Measurements from ENCODE around the gene DUSP15.

DNA sequence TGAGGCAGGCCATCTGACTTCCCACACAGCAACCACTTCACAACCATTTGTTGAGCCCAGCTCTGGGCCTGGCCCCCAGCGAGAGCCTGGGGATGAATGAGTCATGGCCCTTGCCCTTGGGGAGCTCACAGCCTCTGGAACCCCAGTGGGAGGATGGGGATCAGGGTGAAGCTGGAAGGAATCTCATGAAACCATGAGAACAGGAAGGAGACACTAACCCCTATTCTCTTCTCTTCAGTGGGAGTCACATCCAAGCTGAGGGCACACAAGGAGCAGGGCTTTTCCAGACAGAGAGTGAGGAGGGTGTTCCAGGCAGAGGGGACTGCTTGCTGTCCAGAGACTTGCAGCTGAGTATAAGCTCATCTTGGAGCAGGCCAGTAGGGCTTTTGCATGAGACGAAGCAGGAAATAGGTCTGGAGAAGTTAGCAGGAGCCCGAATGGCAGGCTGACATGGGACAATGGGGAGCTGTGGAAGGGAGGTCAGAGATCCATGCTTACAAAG is 32.4 kb downstream of the DUSP15 start:
- TF ChIP-seq, protein P1, sequence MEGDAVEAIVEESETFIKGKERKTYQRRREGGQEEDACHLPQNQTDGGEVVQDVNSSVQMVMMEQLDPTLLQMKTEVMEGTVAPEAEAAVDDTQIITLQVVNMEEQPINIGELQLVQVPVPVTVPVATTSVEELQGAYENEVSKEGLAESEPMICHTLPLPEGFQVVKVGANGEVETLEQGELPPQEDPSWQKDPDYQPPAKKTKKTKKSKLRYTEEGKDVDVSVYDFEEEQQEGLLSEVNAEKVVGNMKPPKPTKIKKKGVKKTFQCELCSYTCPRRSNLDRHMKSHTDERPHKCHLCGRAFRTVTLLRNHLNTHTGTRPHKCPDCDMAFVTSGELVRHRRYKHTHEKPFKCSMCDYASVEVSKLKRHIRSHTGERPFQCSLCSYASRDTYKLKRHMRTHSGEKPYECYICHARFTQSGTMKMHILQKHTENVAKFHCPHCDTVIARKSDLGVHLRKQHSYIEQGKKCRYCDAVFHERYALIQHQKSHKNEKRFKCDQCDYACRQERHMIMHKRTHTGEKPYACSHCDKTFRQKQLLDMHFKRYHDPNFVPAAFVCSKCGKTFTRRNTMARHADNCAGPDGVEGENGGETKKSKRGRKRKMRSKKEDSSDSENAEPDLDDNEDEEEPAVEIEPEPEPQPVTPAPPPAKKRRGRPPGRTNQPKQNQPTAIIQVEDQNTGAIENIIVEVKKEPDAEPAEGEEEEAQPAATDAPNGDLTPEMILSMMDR (IDR thresholded peaks at IDR 0.05; ENCODE audit: insufficient read depth, low read length), result no peak
- TF ChIP-seq, protein P2, sequence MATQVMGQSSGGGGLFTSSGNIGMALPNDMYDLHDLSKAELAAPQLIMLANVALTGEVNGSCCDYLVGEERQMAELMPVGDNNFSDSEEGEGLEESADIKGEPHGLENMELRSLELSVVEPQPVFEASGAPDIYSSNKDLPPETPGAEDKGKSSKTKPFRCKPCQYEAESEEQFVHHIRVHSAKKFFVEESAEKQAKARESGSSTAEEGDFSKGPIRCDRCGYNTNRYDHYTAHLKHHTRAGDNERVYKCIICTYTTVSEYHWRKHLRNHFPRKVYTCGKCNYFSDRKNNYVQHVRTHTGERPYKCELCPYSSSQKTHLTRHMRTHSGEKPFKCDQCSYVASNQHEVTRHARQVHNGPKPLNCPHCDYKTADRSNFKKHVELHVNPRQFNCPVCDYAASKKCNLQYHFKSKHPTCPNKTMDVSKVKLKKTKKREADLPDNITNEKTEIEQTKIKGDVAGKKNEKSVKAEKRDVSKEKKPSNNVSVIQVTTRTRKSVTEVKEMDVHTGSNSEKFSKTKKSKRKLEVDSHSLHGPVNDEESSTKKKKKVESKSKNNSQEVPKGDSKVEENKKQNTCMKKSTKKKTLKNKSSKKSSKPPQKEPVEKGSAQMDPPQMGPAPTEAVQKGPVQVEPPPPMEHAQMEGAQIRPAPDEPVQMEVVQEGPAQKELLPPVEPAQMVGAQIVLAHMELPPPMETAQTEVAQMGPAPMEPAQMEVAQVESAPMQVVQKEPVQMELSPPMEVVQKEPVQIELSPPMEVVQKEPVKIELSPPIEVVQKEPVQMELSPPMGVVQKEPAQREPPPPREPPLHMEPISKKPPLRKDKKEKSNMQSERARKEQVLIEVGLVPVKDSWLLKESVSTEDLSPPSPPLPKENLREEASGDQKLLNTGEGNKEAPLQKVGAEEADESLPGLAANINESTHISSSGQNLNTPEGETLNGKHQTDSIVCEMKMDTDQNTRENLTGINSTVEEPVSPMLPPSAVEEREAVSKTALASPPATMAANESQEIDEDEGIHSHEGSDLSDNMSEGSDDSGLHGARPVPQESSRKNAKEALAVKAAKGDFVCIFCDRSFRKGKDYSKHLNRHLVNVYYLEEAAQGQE (IDR thresholded peaks at IDR 0.05; ENCODE audit: insufficient replicate concordance, low read depth), result no peak
- TF ChIP-seq POLR2AphosphoS5 (IDR thresholded peaks at IDR 0.05; ENCODE audit: low read depth) (no peak), GABPA (IDR thresholded peaks at IDR 0.05; ENCODE audit: low read depth) (no peak), SPI1 (IDR thresholded peaks at IDR 0.05; ENCODE audit: borderline replicate concordance, low read depth) (no peak)

Data from HL-60 (cell line).